ENCODE measurements around the gene COX7B2. TPM values are rescaled to one million over a fixed set of nuclear protein-coding genes. Genes with fewer than 3 reads are reported as not detected.
A peak's percentile ranks its signal among the peaks of the same experiment; 100 is the strongest.

The COX7B2 gene
- total and polyA plus RNA-seq, 2 of the 4 experiments (the other 2 are of a cell fraction) = not detected

- in situ Hi-C loops (cut with MboI; ENCODE audit: low sequenced_read_pairs) = loop anchor here (10.0 kb wide), 1 partner anchor 532 kb away; no protein-coding TSS in a partner anchor
- H2BK20ac ChIP-seq (ENCODE audit: low read depth, low read length) = no peak overlapping the region
- CTCF ChIA-PET = interaction anchor here (1.2 kb wide), 1 partner anchor 8 kb away, joined by 5 read pairs; no protein-coding TSS in a partner anchor
- no peak overlapping the region for H3K4ac ChIP-seq (ENCODE audit: low read depth, low read length)
- POLR2A ChIA-PET (ENCODE audit: unreplicated experiment) = no interaction called here
- dilution Hi-C loops (cut with HindIII; ENCODE audit: low sequenced_read_pairs, unreplicated experiment) = no loop called here
- no peaks in the 10 kb centered on the region for H3K36me3 ChIP-seq (ENCODE audit: control insufficient read depth, insufficient read depth, low read length)
- no peak overlapping the region for H2BK5ac ChIP-seq (ENCODE audit: low read depth, low read length, poor library complexity, severe bottlenecking)
- no peaks in the 10 kb centered on the region for H3K79me1 ChIP-seq (ENCODE audit: low read depth in 1 of 2, low read length in 2 of 2)
- no peak overlapping the region for H4K8ac ChIP-seq (ENCODE audit: low read depth in 2 of 2, low read length in 2 of 2)
- no peak overlapping the region for H2AFZ ChIP-seq (replicated peaks; ENCODE audit: low read length, poor library complexity)
- H3K4me1 ChIP-seq (ENCODE audit: control insufficient read depth, insufficient read depth, low read length) = no peaks in the 10 kb centered on the region
- no peak overlapping the region for H3K4me2 ChIP-seq (ENCODE audit: low read depth, low read length)
- H3K9ac ChIP-seq (ENCODE audit: low read depth, low read length) = no peak overlapping the region
- no peaks in the 10 kb centered on the region for H3K9me3 ChIP-seq (ENCODE audit: control insufficient read depth, insufficient read depth, low read length)
- WGBS, 2 experiments (ENCODE audit: extremely low coverage in 2 of 2, insufficient read length in 1 of 2) = no CpG with 5 or more reads among the region's 4 CpGs
- no peak overlapping the region for H4K91ac ChIP-seq (ENCODE audit: insufficient read depth, low read depth, low read length)
- H4K5ac ChIP-seq (ENCODE audit: low read depth, low read length) = no peak overlapping the region
- H3K27ac ChIP-seq (ENCODE audit: insufficient read depth, low read length) = no peak overlapping the region
- no TSS peak for BruUV-seq (replicated peaks)
- H2AK5ac ChIP-seq (ENCODE audit: low read depth, low read length) = no peak overlapping the region
- H3K27me3 ChIP-seq (ENCODE audit: control insufficient read depth, insufficient read depth, low read length) = no peaks in the 10 kb centered on the region
- no peak overlapping the region for H3K14ac ChIP-seq (replicated peaks; ENCODE audit: low read depth, low read length)
- no peak overlapping the region for H3K4me3 ChIP-seq (ENCODE audit: insufficient read depth, low read depth, low read length)
- no peak overlapping the region for H3K18ac ChIP-seq (ENCODE audit: low read depth, low read length)
- H2BK15ac ChIP-seq (ENCODE audit: low read depth, low read length) = no peak overlapping the region
- TF ChIP-seq POLR2A (IDR thresholded peaks at IDR 0.05; ENCODE audit: low read depth, low read length) (no peak), USF2 (IDR thresholded peaks at IDR 0.05; ENCODE audit: low read depth, low read length) (no peak), MAFK (IDR thresholded peaks at IDR 0.05; ENCODE audit: low read depth, low read length) (peak; percentile 89), CTCF (conservative IDR thresholded peaks at IDR 0.05; ENCODE audit: low read depth, low read length) (no peak), MXI1 (IDR thresholded peaks at IDR 0.05; ENCODE audit: borderline replicate concordance, low read depth, low read length) (no peak), FOS (IDR thresholded peaks at IDR 0.05; ENCODE audit: low read depth, low read length) (no peak)
- no peaks in the 10 kb centered on the region for H3K9me1 ChIP-seq (ENCODE audit: insufficient read depth, low read length)
- H2BK120ac ChIP-seq (ENCODE audit: low read depth, low read length) = no peak overlapping the region
- H3K56ac ChIP-seq (ENCODE audit: extremely low read depth, insufficient read depth, low read length) = no peak overlapping the region
- ATAC-seq (ENCODE audit: low read depth) = no peak
- no peaks in the 10 kb centered on the region for H4K20me1 ChIP-seq (ENCODE audit: insufficient read depth, low read length)
- DNase-seq = no peak
- H3K23ac ChIP-seq (ENCODE audit: low read depth, low read length) = no peak overlapping the region
- no peak overlapping the region for H2AK9ac ChIP-seq (replicated peaks; ENCODE audit: low read depth, low read length, poor library complexity)
- intact Hi-C loops (cut with micrococcal nuclease) = no loop called here
These were observed 56.2 kb downstream of the COX7B2 start for GRCh38 chr4:46852800-46853199.

Measured in IMR-90 (cell line).